ENCODE data around the gene FNDC7.

- TF ChIP-seq EP300 (IDR thresholded peaks at IDR 0.05) (no peak), CTCF (IDR thresholded peaks at IDR 0.05) (no peak), POLR2A (IDR thresholded peaks at IDR 0.05) (no peak)
These were observed 47.6 kb upstream of the FNDC7 start for GRCh38 chr1:108665067-108665466.
